NCI-H2171 (cell line): ENCODE results near the gene PTPRE.
A peak's percentile ranks its signal among the peaks of the same experiment; 100 is the strongest.

Experiments
- DNase-seq: peaks from one replicate; lab custom pipeline; 2025; lab: John Stamatoyannopoulos, UW

PTPRE gene

GRCh38 chr10:128125416-128125943, 218.6 kb downstream of the PTPRE start:
- no peak for DNase-seq

GRCh38 chr10:128125944-128126764, 219.3 kb downstream of the PTPRE start, which contains the start of gene MKI67:
MKI67 (minus strand) TSS chr10:128126423; CDS start chr10:128125667, 756 bp downstream.
- DNase-seq = peak; percentile 84

DNA sequence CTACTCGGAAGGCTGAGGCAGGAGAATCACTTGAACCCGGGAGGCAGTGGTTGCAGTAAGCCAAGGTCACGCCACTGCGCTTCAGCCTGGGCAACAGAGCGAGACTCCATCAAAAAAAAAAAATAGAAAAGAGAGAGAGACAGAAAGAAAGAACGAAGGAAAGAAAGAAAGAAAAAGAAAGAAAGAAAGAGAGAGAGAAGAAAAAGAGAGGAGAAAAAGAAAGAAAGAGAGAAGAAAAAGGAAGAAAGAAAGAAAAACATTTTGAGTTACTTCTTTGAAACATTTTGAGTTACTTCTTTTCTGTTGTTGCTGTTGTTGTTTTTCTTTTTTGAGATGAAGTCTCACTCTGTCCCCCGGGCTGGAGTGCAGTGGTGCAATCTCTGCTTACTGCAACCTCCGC, 221.7 kb downstream of the PTPRE start:
- DNase-seq = no peak

- no peak for DNase-seq
These were observed 223.1 kb downstream of the PTPRE start for GRCh38 chr10:128130051-128130450.
